HG03060 (cell line): ENCODE data around the gene MAD2L1.
"Not testable (repeated sequence)": the region's sequence is repeated elsewhere in the genome, so short reads cannot be mapped to it uniquely, and the experiment has no call there.

Experiments used
- ATAC-seq: cut with Tn5 transposase; IDR thresholded peaks from one replicate; pipeline ENCODE4 v1.9.1; 2021; ENCODE audit warnings: low read depth, moderate number of reproducible peaks; ENCODE audit not compliant: unreplicated experiment

Gene MAD2L1

GRCh38 chr4:120066517-120067340 is at the start of gene MAD2L1:
TSS of gene MAD2L1 (minus strand) at chr4:120066848. CDS start at chr4:120066734, 114 bp downstream.
- peak; percentile 89 for ATAC-seq

- ATAC-seq, result no peak
Observed at GRCh38 chr4:120111745-120112144, 45.1 kb upstream of the MAD2L1 start.

- ATAC-seq, result no peak
Observed at GRCh38 chr4:120109406-120109805, 42.8 kb upstream of the MAD2L1 start.

GRCh38 chr4:120105472-120105871 is 38.8 kb upstream of the MAD2L1 start:
- peak; percentile 69 for ATAC-seq

- ATAC-seq, result no peak
Observed at GRCh38 chr4:120096508-120097297, 30.1 kb upstream of the MAD2L1 start.

- ATAC-seq, result no peak
Observed at GRCh38 chr4:120088507-120088906, 21.9 kb upstream of the MAD2L1 start.

- not testable (repeated sequence) for ATAC-seq
Observed at GRCh38 chr4:120088066-120088465, 21.4 kb upstream of the MAD2L1 start.

- ATAC-seq, result no peak
Observed at GRCh38 chr4:120085705-120086104, 19.1 kb upstream of the MAD2L1 start.

- ATAC-seq, result no peak
Observed at GRCh38 chr4:120084327-120084726, 17.7 kb upstream of the MAD2L1 start.

- no peak for ATAC-seq
Observed at GRCh38 chr4:120083152-120083551, 16.5 kb upstream of the MAD2L1 start.

- ATAC-seq, result no peak
Observed at GRCh38 chr4:120082251-120082650, 15.6 kb upstream of the MAD2L1 start.

GRCh38 chr4:120081726-120082125 is 15.1 kb upstream of the MAD2L1 start:
- no peak for ATAC-seq

GRCh38 chr4:120080533-120080932 is 13.9 kb upstream of the MAD2L1 start:
- no peak for ATAC-seq

- no peak for ATAC-seq
Observed at GRCh38 chr4:120079839-120080520, 13.3 kb upstream of the MAD2L1 start.

- no peak for ATAC-seq
Observed at GRCh38 chr4:120078216-120078615, 11.6 kb upstream of the MAD2L1 start.

GRCh38 chr4:120071192-120071795 is 4.6 kb upstream of the MAD2L1 start:
- no peak for ATAC-seq

- no peak for ATAC-seq
Observed at GRCh38 chr4:120070196-120070595, 3.5 kb upstream of the MAD2L1 start.

GRCh38 chr4:120065974-120066516 is 603 bp downstream of the MAD2L1 start:
- ATAC-seq, result no peak

GRCh38 chr4:120064887-120065286 is 1.8 kb downstream of the MAD2L1 start:
- no peak for ATAC-seq

GRCh38 chr4:120063711-120064110 is 2.9 kb downstream of the MAD2L1 start:
- ATAC-seq, result not testable (repeated sequence)
